CD4-positive, alpha-beta memory T cell (primary cell): ENCODE measurements around the gene SAFB. TPM values are rescaled to one million over a fixed set of nuclear protein-coding genes. Genes with fewer than 3 reads are reported as not detected.

Experiments used
- CTCF ChIA-PET: fragments of 350-600 bp; sonication (Branson Sonifier 250); formaldehyde crosslinking; loops from one replicate; lab custom pipeline; 2021; ENCODE audit warnings: inconsistent platforms; ENCODE audit not compliant: partially characterized antibody; lab: Charles Lee
- POLR2A ChIA-PET: fragments of 350-600 bp; sonication (Branson Sonifier 250); formaldehyde crosslinking; loops from one replicate; lab custom pipeline; 2021; ENCODE audit not compliant: partially characterized antibody; lab: Charles Lee
- DNase-seq, 5 donors: peaks; one replicate each; pipeline versions ENCODE4 v3.0.0 to v3.0.0-alpha.2; 2020 to 2022; ENCODE audit warnings: mixed read lengths in 1 of 5
- H3K27ac ChIP-seq: one replicate; pipeline ENCODE4 v1.7.0; 2013; ENCODE audit warnings: low read depth, low read length
- H3K27me3 ChIP-seq: 2 replicates; pipeline ENCODE4 v1.7.0; 2013; ENCODE audit warnings: mild to moderate bottlenecking, low read length, moderate library complexity; ENCODE audit not compliant: insufficient read depth
- H3K36me3 ChIP-seq: 2 replicates; pipeline ENCODE4 v1.7.0; 2013; ENCODE audit warnings: mild to moderate bottlenecking, low read length, moderate library complexity; ENCODE audit not compliant: insufficient read depth
- H3K4me1 ChIP-seq: 2 replicates; pipeline ENCODE4 v1.7.0; 2013; ENCODE audit warnings: mild to moderate bottlenecking, low read length, moderate library complexity; ENCODE audit not compliant: insufficient read depth
- H3K4me3 ChIP-seq, 2 donors: one replicate each; pipeline ENCODE4 v1.7.0; 2013; ENCODE audit warnings: low read length in 2 of 2, mild to moderate bottlenecking in 1 of 2
- H3K9me3 ChIP-seq, 2 donors: one replicate each; pipeline ENCODE4 v1.7.0; 2013; ENCODE audit warnings: low read length in 2 of 2, control low read depth in 1 of 2; ENCODE audit not compliant: control insufficient read depth in 1 of 2
- H3K27ac Mint-ChIP-seq, 7 donors: one replicate each; pipeline ENCODE4 v1.8.0; 2020 to 2021; ENCODE audit warnings: mixed read lengths in 7 of 7, mild to moderate bottlenecking in 6 of 7, inconsistent platforms in 3 of 7, moderate library complexity in 3 of 7
- H3K27me3 Mint-ChIP-seq, 2 donors: one replicate each; pipeline ENCODE4 v1.8.0; 2020 to 2021; ENCODE audit warnings: mixed read lengths in 2 of 2
- H3K36me3 Mint-ChIP-seq, 2 donors: one replicate each; pipeline ENCODE4 v1.8.0; 2020 to 2021; ENCODE audit warnings: mixed read lengths in 2 of 2, inconsistent platforms in 1 of 2, mild to moderate bottlenecking in 1 of 2
- H3K4me1 Mint-ChIP-seq, 4 donors: one replicate each; pipeline ENCODE4 v1.8.0; 2020 to 2021; ENCODE audit warnings: mixed read lengths in 4 of 4, mild to moderate bottlenecking in 1 of 4
- H3K4me3 Mint-ChIP-seq, 8 donors: one replicate each; pipeline ENCODE4 v1.8.0; 2020 to 2021; ENCODE audit warnings: mixed read lengths in 8 of 8, mild to moderate bottlenecking in 7 of 8, moderate library complexity in 6 of 8, inconsistent platforms in 3 of 8
- H3K9me3 Mint-ChIP-seq, 8 donors: one replicate each; pipeline ENCODE4 v1.8.0; 2020 to 2021; ENCODE audit warnings: mixed read lengths in 8 of 8, mild to moderate bottlenecking in 5 of 8, inconsistent platforms in 3 of 8, moderate library complexity in 1 of 8
- intact Hi-C: fragments of 100-400 bp; cut with micrococcal nuclease; formaldehyde crosslinking; loops from one replicate; pipeline ENCODE4 v1.15.1; 2023
- polyA plus RNA-seq, 2 donors: library from polyadenylated mRNA; unstranded; fragments of 300-500 nt; fragmentation: Illumina TruSeq; gene quantifications; one replicate each; pipeline ENCODE4 v1.2.3, GENCODE V29; 2021
- total RNA-seq, 2 experiments: library from RNA; stranded (reverse); gene quantifications; one replicate each; pipeline ENCODE4 v1.2.3, GENCODE V29; 2021

The SAFB gene
- total and polyA plus RNA-seq, 4 experiments from 2014 or later, result 14.6 to 211 (median 159) TPM

DNA sequence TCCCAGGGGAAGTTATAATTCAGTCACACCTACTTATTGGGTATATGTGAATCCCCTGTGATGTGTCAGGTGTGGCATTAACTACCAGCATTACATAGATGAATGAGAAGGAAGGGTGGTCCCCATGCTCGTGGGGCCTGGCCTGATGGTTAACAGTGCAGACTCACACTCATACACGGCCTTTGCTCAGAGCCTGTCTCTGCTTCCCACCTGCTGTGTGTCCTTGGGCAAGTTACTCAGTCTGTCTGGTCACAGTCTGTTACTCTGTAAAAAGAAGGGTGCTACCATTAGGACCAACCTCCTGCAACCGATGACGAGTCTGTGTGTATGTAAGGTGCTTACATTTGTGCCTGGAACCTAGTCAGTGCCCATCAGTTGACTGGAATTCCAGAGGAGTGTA, 23.8 kb downstream of the SAFB start:
- no peak overlapping the region for H3K27ac ChIP-seq
- peaks cover 62 to 89% of the 10 kb centered on the region in 2 donors for H3K36me3 Mint-ChIP-seq
- intact Hi-C loops, result no loop called here
- no peak for DNase-seq
- ChIA-PET CTCF (no interaction called here), POLR2A (interaction anchor here (2.0 kb wide), 1 partner anchor 24 kb away, joined by 4 read pairs; the partner anchor contains the start of genes SAFB and SAFB2)
- no peaks in the 10 kb centered on the region for H3K9me3 Mint-ChIP-seq
- H3K27me3 ChIP-seq, result no peaks in the 10 kb centered on the region
- H3K36me3 ChIP-seq, result peaks cover 85% of the 10 kb centered on the region
- no peak overlapping the region for H3K4me3 Mint-ChIP-seq
- no peaks in the 10 kb centered on the region for H3K9me3 ChIP-seq
- H3K4me1 ChIP-seq, result peaks cover 6% of the 10 kb centered on the region
- peaks cover 12 to 29% (median 20%) of the 10 kb centered on the region in 4 donors for H3K4me1 Mint-ChIP-seq
- H3K27me3 Mint-ChIP-seq, result no peaks in the 10 kb centered on the region
- peak overlapping the region in 2 of 7 donors; percentile 29 to 71 for H3K27ac Mint-ChIP-seq
- H3K4me3 ChIP-seq, result no peak overlapping the region

DNA sequence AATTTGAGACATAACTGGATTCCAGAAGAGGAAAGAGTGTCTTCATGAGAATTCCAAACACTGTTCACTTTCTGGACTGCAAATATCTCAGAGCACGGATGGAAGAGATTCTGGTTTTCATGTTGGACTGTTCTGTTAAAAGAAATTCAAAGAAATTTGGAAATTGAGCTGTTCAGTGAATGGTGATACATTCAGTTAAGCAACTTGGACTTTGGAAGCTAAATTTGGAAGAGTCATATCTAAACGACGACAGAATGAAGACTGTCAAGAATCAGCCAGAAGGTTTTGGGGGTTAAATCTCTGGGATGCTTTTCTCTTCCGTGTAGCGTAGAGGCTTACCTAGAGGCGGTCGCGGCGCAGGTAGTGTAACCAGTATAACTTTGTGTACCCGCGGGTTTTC, 25.6 kb downstream of the SAFB start:
- intact Hi-C loops, result no loop called here
- H3K36me3 ChIP-seq, result peaks cover 86% of the 10 kb centered on the region
- no peak for DNase-seq
- CTCF ChIA-PET, result no interaction called here
- H3K4me3 Mint-ChIP-seq, result no peak overlapping the region
- H3K36me3 Mint-ChIP-seq, result peaks cover 69 to 86% of the 10 kb centered on the region in 2 donors
- no peaks in the 10 kb centered on the region for H3K4me1 ChIP-seq
- no peak overlapping the region for H3K27ac ChIP-seq
- H3K4me3 ChIP-seq, result no peak overlapping the region
- POLR2A ChIA-PET, result interaction anchor here (0.8 kb wide), 1 partner anchor 10 kb away, joined by 3 read pairs; no protein-coding TSS in a partner anchor
- peak overlapping the region in 1 of 7 donors; percentile 76 for H3K27ac Mint-ChIP-seq
- H3K9me3 ChIP-seq, result no peaks in the 10 kb centered on the region
- H3K27me3 Mint-ChIP-seq, result no peaks in the 10 kb centered on the region
- no peaks in the 10 kb centered on the region for H3K9me3 Mint-ChIP-seq
- no peaks in the 10 kb centered on the region for H3K27me3 ChIP-seq
- H3K4me1 Mint-ChIP-seq, result peaks cover 7 to 25% (median 15%) of the 10 kb centered on the region in 4 donors

GRCh38 chr19:5651361-5651760, 28.5 kb downstream of the SAFB start:
- no peaks in the 10 kb centered on the region for H3K9me3 Mint-ChIP-seq
- no peak overlapping the region for H3K27ac ChIP-seq
- H3K27me3 ChIP-seq, result no peaks in the 10 kb centered on the region
- intact Hi-C loops, result no loop called here
- no peaks in the 10 kb centered on the region for H3K4me1 ChIP-seq
- H3K27me3 Mint-ChIP-seq, result no peaks in the 10 kb centered on the region
- ChIA-PET CTCF (no interaction called here), POLR2A (no interaction called here)
- peaks cover 69 to 83% of the 10 kb centered on the region in 2 donors for H3K36me3 Mint-ChIP-seq
- no peak overlapping the region for H3K4me3 Mint-ChIP-seq
- H3K4me3 ChIP-seq, result no peak overlapping the region
- H3K9me3 ChIP-seq, result no peaks in the 10 kb centered on the region
- H3K27ac Mint-ChIP-seq, result peak overlapping the region in 1 of 7 donors; percentile 68
- peaks cover 0 to 6% (median 2%) of the 10 kb centered on the region in 4 donors for H3K4me1 Mint-ChIP-seq
- H3K36me3 ChIP-seq, result peaks cover 79% of the 10 kb centered on the region
- DNase-seq, result no peak

DNA sequence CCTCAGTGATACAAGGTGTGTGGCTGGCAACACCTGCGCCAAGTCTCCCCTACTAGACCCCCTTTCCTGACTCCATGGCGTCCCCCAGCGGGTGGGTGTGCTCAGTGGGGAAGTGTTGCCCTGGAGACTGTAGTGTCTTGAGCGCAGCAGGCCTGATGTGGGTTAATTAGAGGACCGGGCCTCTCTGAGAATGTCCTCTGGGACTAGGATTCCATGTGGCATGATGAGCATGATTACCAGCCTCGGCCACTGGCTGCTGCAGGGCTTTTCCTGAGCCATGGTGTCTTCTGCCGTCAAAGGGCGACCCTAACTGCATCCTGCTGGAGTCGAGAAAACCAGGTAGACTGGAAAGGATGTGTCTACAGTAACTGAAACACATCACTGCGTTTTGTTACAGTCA, 29.4 kb downstream of the SAFB start:
- Mint-ChIP-seq H3K4me3 (no peak overlapping the region), H3K27me3 (no peaks in the 10 kb centered on the region), H3K9me3 (no peaks in the 10 kb centered on the region)

GRCh38 chr19:5654931-5655330, 32.0 kb downstream of the SAFB start:
- Mint-ChIP-seq H3K9me3 (no peaks in the 10 kb centered on the region), H3K4me1 (peaks cover 0 to 1% (median 0%) of the 10 kb centered on the region in 4 donors), H3K27me3 (no peaks in the 10 kb centered on the region), H3K4me3 (no peak overlapping the region), H3K27ac (no peak overlapping the region), H3K36me3 (peaks cover 53 to 71% of the 10 kb centered on the region in 2 donors)
- no peak overlapping the region for H3K27ac ChIP-seq
- intact Hi-C loops, result no loop called here
- no peaks in the 10 kb centered on the region for H3K27me3 ChIP-seq
- CTCF ChIA-PET, result no interaction called here
- POLR2A ChIA-PET, result no interaction called here
- no peak for DNase-seq
- no peak overlapping the region for H3K4me3 ChIP-seq
- H3K4me1 ChIP-seq, result no peaks in the 10 kb centered on the region
- H3K36me3 ChIP-seq, result peaks cover 71% of the 10 kb centered on the region
- no peaks in the 10 kb centered on the region for H3K9me3 ChIP-seq

More for the DNA sequence above, 29.4 kb downstream of the SAFB start:
- H3K27ac ChIP-seq, result no peak overlapping the region
- peaks cover 75% of the 10 kb centered on the region for H3K36me3 ChIP-seq
- H3K27me3 ChIP-seq, result no peaks in the 10 kb centered on the region
- intact Hi-C loops, result no loop called here
- H3K36me3 Mint-ChIP-seq, result peaks cover 64 to 79% of the 10 kb centered on the region in 2 donors
- ChIA-PET CTCF (no interaction called here), POLR2A (no interaction called here)
- no peak overlapping the region for H3K27ac Mint-ChIP-seq
- DNase-seq, result no peak
- H3K4me3 ChIP-seq, result no peak overlapping the region
- H3K9me3 ChIP-seq, result no peaks in the 10 kb centered on the region
- H3K4me1 ChIP-seq, result no peaks in the 10 kb centered on the region
- H3K4me1 Mint-ChIP-seq, result peaks cover 0 to under 1% (median under 1%) of the 10 kb centered on the region in 4 donors

GRCh38 chr19:5655412-5655811, 32.5 kb downstream of the SAFB start:
- Mint-ChIP-seq H3K27ac (peak overlapping the region in 1 of 7 donors; percentile 42), H3K27me3 (no peaks in the 10 kb centered on the region), H3K9me3 (no peaks in the 10 kb centered on the region), H3K36me3 (peaks cover 50 to 72% of the 10 kb centered on the region in 2 donors), H3K4me3 (no peak overlapping the region), H3K4me1 (peaks cover 0 to 1% (median 0%) of the 10 kb centered on the region in 4 donors)
- ChIA-PET POLR2A (no interaction called here), CTCF (no interaction called here)
- peaks cover 72% of the 10 kb centered on the region for H3K36me3 ChIP-seq
- no peak for DNase-seq
- no peak overlapping the region for H3K4me3 ChIP-seq
- intact Hi-C loops, result no loop called here
- no peaks in the 10 kb centered on the region for H3K4me1 ChIP-seq
- H3K9me3 ChIP-seq, result no peaks in the 10 kb centered on the region
- no peak overlapping the region for H3K27ac ChIP-seq
- H3K27me3 ChIP-seq, result no peaks in the 10 kb centered on the region

GRCh38 chr19:5661483-5661882, 38.6 kb downstream of the SAFB start:
- Mint-ChIP-seq H3K4me1 (peaks cover 0 to 4% (median under 1%) of the 10 kb centered on the region in 4 donors), H3K27ac (no peak overlapping the region), H3K36me3 (peaks cover 44 to 69% of the 10 kb centered on the region in 2 donors), H3K4me3 (no peak overlapping the region), H3K9me3 (no peaks in the 10 kb centered on the region), H3K27me3 (no peaks in the 10 kb centered on the region)
- ChIA-PET CTCF (no interaction called here), POLR2A (no interaction called here)
- intact Hi-C loops, result no loop called here
- no peak for DNase-seq
- Histone ChIP-seq H3K36me3 (peaks cover 72% of the 10 kb centered on the region), H3K4me3 (no peak overlapping the region), H3K9me3 (no peaks in the 10 kb centered on the region), H3K27ac (no peak overlapping the region), H3K27me3 (no peaks in the 10 kb centered on the region), H3K4me1 (no peaks in the 10 kb centered on the region)
